Heart left ventricle (tissue), 13 donors: ENCODE measurements around the gene MCF2L.

Experiments
- CTCF ChIP-seq, 12 donors: fragments of 200-600 bp; sonication (generic) in 4 of 12; IDR thresholded peaks; one replicate each; pipeline versions ENCODE4 v1.5.0 to v1.8.0; 2018 to 2022; ENCODE audit warnings: antibody characterized with exemption in 12 of 12, mild to moderate bottlenecking in 5 of 12
- POLR2A ChIP-seq, 2 donors: fragments of 450-650 bp; IDR thresholded peaks; one replicate each; pipeline ENCODE4 v1.6.1; 2017; ENCODE audit warnings: antibody characterized with exemption in 2 of 2, mild to moderate bottlenecking in 2 of 2, moderate library complexity in 2 of 2
- donor health status: ischemic (EF 13 %, LVEDD 7.1; RV severe dilation, severe dysfunction).
- donor health status: DM: no; HTN: yes; CAD: no.
- donor health status: DM: no; HTN: no; CAD: no.
- donor health status: ischemic (EF 25% LVEDD 6.9; RV normal size, moderate dysfunction).
- donor health status: ischemic (EF 25% LVEDD 5.7; RV mildly dilated, moderate dysfunction).
- donor health status: ischemic (EF 35%, LVEDD 5.7; RV mildly dilated, moderate dysfunction).
- donor health status: nonischemic (EF 11% LVEDD 7.7; RV severe dilation, severe dysfunction).
- donor health status: DM: yes; HTN: yes; CAD: no.
- donor health status: PGD.
- donor health status: ischemic (EF 29% LVEDD 5.4; RV normal size, mild dysfunction).
- donor health status: nonischemic (EF 23%, LVEDD 6.1; RV moderate dilation, normal function).

- TF ChIP-seq POLR2A (IDR thresholded peaks at IDR 0.05) (no peak), CTCF (IDR thresholded peaks at IDR 0.05) (no peak)
Measured at GRCh38 chr13:112973577-112973951, 4.5 kb downstream of the MCF2L start.
